GM18507 (cell line): ENCODE measurements around the gene YLPM1.

Experiments
- DNase-seq: peaks from one replicate; pipeline ENCODE4 v3.0.0; 2011; ENCODE audit warnings: low read depth; ENCODE audit not compliant: insufficient read length; ENCODE audit errors: extremely low spot score
- FAIRE-seq: peaks from 2 replicates; lab custom pipeline; 2011; peaks lifted over from hg19 to GRCh38; lab: Jason Lieb, UNC

YLPM1 gene

DNA sequence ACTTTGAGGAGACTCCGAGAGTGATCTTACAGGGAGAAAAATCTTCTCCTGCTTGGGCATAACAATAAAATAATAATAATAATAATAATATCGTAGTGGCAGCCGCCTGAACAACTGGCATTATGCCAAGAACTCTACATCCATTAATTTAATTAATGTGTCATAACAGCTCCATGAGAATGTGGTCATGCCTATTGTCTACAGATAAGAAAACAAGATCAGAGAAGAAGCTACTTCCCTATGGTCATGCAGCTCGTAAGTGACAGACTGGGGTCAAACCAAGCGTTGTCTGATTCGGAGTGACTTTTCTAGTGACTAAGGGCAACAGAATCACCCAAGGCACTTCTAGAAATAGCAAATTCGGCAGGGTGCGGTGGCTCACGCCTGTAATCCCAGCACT lies 101.1 kb downstream of the YLPM1 start:
- DNase-seq (no peak), FAIRE-seq (no peak)

DNA sequence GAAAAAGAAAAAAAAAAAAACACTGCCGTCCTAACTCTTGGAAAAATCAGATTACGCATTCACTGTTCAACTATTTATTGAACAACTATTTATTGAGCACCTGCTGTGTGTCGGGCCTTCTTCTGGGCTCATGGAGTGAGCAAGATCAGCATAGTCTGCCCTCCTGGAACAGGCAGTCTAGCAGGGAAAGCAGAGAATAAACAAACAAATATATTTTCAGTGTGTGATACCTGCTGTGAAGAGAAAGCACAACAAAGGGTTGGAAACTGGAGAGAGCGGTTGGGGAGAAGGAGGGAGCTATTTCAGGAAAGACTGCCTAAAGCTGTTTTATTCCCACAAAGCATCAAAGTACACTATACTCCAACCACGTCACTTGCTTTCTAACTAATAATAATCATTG lies 102.0 kb downstream of the YLPM1 start:
- FAIRE-seq, result no peak
- no peak for DNase-seq

GRCh38 chr14:74866708-74867389 lies 103.7 kb downstream of the YLPM1 start:
- DNase-seq (no peak), FAIRE-seq (no peak)

DNA sequence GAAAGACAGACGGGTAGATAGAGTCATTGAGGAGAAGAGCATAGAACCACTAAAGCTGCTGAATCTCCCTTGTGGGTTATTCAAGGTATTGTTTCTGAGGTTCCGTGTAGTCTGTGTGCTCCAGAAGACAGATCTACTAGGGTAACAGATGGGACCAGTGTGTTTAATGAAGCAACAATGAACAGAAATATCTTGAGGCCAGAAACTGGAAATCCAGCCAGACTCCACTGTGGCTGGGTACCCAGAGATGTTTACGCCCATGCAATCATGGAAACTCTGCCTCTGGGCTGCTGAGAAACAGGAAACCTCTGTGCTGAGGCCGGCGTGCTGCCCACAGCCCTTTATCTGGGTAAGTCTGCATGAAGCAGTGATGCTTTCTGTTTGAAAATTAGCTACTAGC lies 104.6 kb downstream of the YLPM1 start:
- FAIRE-seq (peak; percentile 72), DNase-seq (no peak)

DNA sequence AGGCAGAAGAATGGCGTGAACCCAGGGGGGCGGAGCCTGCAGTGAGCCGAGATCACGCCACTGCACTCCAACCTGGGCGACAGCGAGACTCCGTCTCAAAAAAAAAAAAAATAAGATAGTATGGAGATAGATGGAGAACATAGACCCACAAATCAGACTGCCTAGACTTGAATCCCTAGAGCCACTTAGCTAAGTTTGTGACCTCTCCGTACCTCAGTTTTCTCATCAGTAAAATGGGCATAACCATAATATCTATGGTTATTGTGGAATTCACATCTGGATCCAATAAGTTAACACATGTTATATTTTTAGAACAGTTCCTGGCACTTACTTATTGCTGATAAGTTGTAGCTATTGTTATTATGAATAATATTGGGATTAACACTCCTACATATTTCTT lies 105.6 kb downstream of the YLPM1 start:
- no peak for FAIRE-seq
- DNase-seq, result no peak

GRCh38 chr14:74871819-74872218 lies 108.7 kb downstream of the YLPM1 start:
- FAIRE-seq (no peak), DNase-seq (no peak)

- FAIRE-seq, result no peak
- no peak for DNase-seq
Observed at GRCh38 chr14:74875204-74875603, 112.1 kb downstream of the YLPM1 start.

DNA sequence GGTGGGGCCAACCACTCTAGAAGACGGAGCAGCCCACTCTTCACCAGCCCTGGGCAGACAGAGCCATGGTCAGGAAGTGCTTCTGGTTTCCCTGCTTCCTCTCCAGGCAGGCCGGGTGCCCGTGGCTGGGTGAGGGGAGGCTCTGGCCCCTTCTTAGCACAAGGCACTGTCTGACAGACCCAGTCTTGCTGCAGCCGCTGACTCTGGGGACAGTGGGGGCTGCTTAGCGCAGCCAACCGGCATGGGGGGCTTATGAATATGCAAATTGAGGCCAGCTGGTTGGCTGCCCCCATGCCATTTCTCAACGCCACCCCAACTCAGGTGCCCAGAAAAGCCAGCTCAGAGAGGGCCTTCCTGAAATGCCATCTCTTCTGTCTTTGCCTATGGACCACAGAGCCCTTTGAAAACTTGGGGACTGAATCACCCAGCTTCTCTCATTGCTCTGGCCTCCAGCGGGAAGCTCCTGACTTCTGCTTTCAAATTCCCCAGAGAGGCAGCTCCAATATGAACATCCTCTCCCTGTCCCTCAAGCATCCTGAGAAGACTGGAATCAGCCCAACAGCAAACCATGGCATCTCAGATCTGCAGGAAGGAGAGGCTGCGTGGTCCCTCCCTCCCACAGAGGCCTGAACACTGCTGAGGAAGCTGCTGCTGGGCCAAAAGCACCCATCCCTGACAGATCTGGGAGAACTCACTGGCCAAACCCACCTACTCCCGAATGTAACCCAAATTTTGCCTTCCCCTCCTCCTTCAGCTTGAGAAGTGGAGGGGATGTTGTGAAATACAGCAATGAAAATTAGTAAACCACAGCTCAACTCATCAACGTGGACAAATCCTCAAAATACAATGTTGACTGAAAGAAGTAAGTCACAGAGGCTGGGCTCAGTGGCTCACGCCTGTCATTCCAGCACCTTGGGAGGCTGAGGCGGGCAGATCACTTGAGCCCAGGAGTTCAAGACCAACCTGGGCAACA lies 113.1 kb downstream of the YLPM1 start, which contains the start of gene PROX2:
Gene PROX2, minus strand, starts transcription at position 205 of the 973 bp plus-strand sequence. CDS start 12,311 bp downstream, outside the sequence.
- no peak for DNase-seq
- no peak for FAIRE-seq

DNA sequence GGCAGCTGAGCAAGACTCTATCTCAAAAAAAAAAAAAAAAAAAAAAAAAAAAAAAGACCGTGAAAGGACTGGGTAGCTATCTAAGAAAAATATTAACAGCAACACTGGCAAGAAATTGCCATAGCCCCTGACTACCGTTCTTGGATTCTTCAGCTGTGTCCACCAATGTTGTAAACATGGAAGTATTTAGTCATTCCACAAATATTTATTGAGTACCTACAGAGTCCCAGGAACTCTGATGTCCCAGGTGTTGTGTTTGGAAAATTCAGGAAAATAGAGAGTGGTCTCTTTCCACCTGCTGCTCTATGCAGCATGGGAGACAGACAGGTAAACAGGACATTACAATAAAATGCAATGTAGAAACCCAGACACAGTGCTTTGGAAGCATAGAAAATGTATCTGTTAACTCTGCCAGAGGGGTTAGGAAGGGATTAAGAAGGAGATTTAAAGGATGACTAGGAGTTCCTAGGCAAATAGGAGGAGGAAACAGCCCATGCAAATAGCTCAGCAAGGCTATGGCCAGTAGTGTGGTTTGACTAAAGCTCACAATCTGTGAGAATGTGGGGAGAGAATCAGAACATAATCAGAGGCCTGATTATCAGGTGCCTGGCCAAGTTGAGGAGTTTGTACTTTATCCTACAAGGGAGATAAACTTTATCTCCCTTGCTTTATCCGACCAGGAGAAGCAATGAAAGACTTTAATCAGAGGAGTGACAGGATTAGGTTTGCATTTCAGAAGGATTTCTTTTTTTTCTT lies 116.5 kb downstream of the YLPM1 start:
- FAIRE-seq (no peak), DNase-seq (no peak)

DNA sequence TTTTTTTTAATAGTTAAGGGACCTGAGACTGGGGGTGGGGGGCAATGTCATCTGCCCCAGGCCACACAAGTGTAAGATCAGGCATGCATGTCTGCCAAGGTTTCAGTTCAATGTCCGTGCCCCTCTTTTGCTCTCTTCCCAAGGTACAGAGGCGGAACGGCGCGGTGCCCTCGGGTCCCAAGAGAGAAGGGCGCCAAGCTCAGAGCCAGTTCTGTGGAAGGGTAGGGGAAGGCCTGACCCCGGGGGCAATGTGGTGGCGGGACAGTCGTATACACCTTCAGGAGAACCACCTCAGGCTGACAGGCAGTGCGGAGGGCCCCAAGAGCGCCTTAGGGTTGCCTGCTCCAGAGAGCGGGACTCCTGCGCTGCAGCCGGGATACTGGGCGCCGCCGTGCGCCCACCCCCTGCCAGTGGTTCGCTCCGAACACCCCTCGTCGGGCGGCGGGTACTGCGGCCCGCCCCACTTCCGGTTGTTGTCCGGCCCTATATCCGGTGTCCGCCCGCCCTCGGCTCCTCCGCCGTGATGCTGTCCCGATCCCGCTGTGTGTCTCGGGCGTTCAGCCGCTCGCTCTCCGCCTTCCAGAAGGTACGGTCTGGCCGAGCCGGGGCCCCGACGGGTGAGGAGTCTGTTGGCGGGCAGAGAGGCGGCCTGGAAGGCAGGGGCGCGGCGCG lies 118.5 kb downstream of the YLPM1 start, which contains the start of gene DLST:
Gene DLST, plus strand, starts transcription at position 486 of the 672 bp plus-strand sequence. Its CDS starts 38 bp downstream, at position 524.
- peak; percentile 84 for FAIRE-seq
- peak; percentile 95 for DNase-seq

DNA sequence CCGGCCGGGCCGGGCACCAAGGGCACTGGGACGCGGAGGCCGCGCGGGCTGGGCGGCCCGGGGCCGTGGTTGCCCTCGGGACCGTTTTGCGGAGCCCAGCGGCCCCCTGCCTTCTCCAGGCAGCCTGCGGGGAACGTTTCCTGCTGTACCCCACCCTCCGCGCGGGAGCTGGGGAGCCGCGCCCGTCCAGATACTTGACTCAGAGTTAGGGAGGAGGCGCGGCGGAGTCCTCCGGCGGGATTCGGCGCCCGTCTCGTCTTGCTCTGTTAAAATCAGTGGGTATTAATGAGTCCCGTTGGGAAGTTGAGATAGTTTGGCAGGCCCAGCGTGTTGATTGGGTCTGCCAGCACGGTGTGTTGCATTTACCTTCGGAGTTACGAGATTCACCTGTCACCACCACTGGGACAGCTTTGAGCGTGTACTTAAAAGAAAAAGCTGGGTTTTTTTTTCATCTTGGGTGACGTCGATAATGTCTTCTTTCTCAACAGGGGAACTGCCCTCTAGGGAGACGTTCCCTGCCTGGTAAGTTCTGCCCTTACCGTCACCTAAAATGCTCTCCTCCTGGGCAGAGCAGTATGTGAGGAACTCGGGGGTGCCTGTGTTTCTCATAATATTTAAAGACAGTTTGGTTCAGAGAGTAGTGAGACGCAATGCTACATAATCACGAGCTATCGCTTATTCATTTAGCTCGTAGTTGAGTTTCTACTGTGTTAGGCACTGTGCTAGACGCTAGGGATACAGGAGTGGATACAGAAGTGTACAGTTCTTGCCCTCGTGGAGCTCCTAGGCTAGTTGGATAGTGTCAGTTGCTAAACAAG lies 119.2 kb downstream of the YLPM1 start:
- peak; percentile 14 for DNase-seq
- no peak for FAIRE-seq
